Epithelial cell of esophagus (primary cell): ENCODE results near the gene USP44.
"Not testable (repeated sequence)": the region's sequence is repeated elsewhere in the genome, so short reads cannot be mapped to it uniquely, and the experiment has no call there.

Experiments
- DNase-seq: peaks from one replicate; pipeline ENCODE4 v3.0.0; 2010; ENCODE audit warnings: low read depth
- H3K4me3 ChIP-seq: 2 replicates; pipeline ENCODE4 v1.5.1; 2011; ENCODE audit warnings: mild to moderate bottlenecking, low read length, control low read depth
- CTCF ChIP-seq: IDR thresholded peaks from 2 replicates; pipeline ENCODE4 v1.5.1; 2011; ENCODE audit warnings: low read depth, mild to moderate bottlenecking, low read length, control low read depth, inconsistent platforms; ENCODE audit not compliant: insufficient read depth; ENCODE audit errors: missing control alignments

Gene USP44

GRCh38 chr12:95583933-95584332 lies 32.7 kb upstream of the USP44 start:
- no peak for TF ChIP-seq CTCF
- DNase-seq, result no peak
- no peak overlapping the region for H3K4me3 ChIP-seq

GRCh38 chr12:95582230-95583058 lies 31.2 kb upstream of the USP44 start:
- DNase-seq, result peak; percentile 44
- no peak overlapping the region for H3K4me3 ChIP-seq
- peak; percentile 44 for TF ChIP-seq CTCF

- no peak for TF ChIP-seq CTCF
- DNase-seq, result no peak
- no peak overlapping the region for H3K4me3 ChIP-seq
These were observed 26.5 kb upstream of the USP44 start for GRCh38 chr12:95577820-95578219.

- TF ChIP-seq CTCF, result peak; percentile 79
- peak; percentile 60 for DNase-seq
These were observed 23.6 kb upstream of the USP44 start for GRCh38 chr12:95574799-95575452.

GRCh38 chr12:95573951-95574576 lies 22.8 kb upstream of the USP44 start:
- no peak overlapping the region for H3K4me3 ChIP-seq
- DNase-seq, result no peak
- no peak for TF ChIP-seq CTCF

More at GRCh38 chr12:95574799-95575452, 23.6 kb upstream of the USP44 start:
- no peak overlapping the region for H3K4me3 ChIP-seq

- TF ChIP-seq CTCF, result no peak
- DNase-seq, result no peak
- H3K4me3 ChIP-seq, result no peak overlapping the region
These were observed 20.1 kb upstream of the USP44 start for GRCh38 chr12:95571369-95571768.

GRCh38 chr12:95568045-95568444 lies 16.8 kb upstream of the USP44 start:
- not testable (repeated sequence) for H3K4me3 ChIP-seq, DNase-seq
